Measurements from ENCODE around the gene MDP1.

Gene MDP1

GRCh38 chr14:24255931-24256711, 40.3 kb upstream of the MDP1 start:
- TF ChIP-seq, protein P1, sequence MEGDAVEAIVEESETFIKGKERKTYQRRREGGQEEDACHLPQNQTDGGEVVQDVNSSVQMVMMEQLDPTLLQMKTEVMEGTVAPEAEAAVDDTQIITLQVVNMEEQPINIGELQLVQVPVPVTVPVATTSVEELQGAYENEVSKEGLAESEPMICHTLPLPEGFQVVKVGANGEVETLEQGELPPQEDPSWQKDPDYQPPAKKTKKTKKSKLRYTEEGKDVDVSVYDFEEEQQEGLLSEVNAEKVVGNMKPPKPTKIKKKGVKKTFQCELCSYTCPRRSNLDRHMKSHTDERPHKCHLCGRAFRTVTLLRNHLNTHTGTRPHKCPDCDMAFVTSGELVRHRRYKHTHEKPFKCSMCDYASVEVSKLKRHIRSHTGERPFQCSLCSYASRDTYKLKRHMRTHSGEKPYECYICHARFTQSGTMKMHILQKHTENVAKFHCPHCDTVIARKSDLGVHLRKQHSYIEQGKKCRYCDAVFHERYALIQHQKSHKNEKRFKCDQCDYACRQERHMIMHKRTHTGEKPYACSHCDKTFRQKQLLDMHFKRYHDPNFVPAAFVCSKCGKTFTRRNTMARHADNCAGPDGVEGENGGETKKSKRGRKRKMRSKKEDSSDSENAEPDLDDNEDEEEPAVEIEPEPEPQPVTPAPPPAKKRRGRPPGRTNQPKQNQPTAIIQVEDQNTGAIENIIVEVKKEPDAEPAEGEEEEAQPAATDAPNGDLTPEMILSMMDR (conservative IDR thresholded peaks at IDR 0.05) = no peak
- no peak overlapping the region for H3K27ac ChIP-seq

DNA sequence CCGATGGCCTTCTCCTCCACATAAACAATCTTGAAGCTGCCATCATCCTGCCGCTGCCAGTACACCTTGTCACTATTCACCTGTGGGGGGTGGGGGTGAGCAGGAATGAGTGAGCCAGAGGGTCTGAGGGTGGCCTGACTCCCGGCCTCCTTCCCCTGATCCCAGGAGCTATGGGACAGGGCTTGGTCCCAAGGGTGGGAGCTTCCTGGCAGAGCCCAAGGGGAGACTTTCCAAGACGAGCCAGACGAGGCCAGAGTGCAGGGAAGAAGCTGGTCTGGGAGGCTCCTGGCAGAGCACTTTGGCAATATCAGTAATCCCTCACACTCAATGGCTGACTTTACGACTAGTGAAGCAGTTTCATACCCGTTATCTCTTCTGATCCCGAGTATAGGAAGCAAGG, 39.6 kb upstream of the MDP1 start:
- H3K27ac ChIP-seq = no peak overlapping the region
- TF ChIP-seq, protein P1 (conservative IDR thresholded peaks at IDR 0.05) = no peak

GRCh38 chr14:24254630-24255392, 38.9 kb upstream of the MDP1 start:
- H3K27ac ChIP-seq = no peak overlapping the region
- TF ChIP-seq, protein P1 (conservative IDR thresholded peaks at IDR 0.05) = no peak

GRCh38 chr14:24253936-24254335, 38.1 kb upstream of the MDP1 start:
- TF ChIP-seq, protein P1 (conservative IDR thresholded peaks at IDR 0.05) = no peak
- no peak overlapping the region for H3K27ac ChIP-seq

- no peak overlapping the region for H3K27ac ChIP-seq
- TF ChIP-seq, protein P1 (conservative IDR thresholded peaks at IDR 0.05) = no peak
Observed at GRCh38 chr14:24252289-24253124, 36.6 kb upstream of the MDP1 start.

DNA sequence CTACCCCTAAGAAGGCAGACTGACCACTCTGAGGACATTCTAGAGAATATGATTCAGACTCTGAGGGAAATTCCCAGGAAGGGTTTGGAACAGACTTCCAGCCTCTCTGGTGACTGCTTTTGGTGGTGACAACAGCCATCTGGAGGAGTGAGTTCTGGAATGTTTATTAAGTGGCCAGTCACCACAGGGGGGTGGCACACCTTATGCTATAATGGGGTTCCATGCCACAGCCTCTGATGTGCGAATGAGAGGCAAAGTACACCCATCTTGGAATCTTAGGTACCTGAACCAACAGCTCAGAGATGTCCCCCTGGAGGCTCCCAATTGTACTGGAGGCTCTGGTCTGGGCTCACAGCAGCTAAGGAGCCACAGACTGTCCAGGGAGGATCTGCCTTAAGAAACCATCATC, 36.0 kb upstream of the MDP1 start:
- H3K27ac ChIP-seq = no peak overlapping the region

More for the DNA sequence above, 36.0 kb upstream of the MDP1 start:
- TF ChIP-seq, protein P1 (conservative IDR thresholded peaks at IDR 0.05) = no peak
